Activated CD4-positive, CD25-positive, alpha-beta regulatory T cell treated with anti-CD3 and anti-CD28 coated beads, Interleukin-2, amount 50 U/mL, for 16 hours (primary cell): ENCODE data around the gene OPCML.
"Not testable (repeated sequence)": the region's sequence is repeated elsewhere in the genome, so short reads cannot be mapped to it uniquely, and the experiment has no call there.

Source experiments
- DNase-seq: peaks from one replicate; pipeline ENCODE4 v3.0.0-alpha.2; 2020; ENCODE audit warnings: low read depth, low spot score

Gene OPCML

GRCh38 chr11:132439711-132440255 lies 1092.5 kb downstream of the OPCML start:
- DNase-seq, result no peak

GRCh38 chr11:132438418-132438817 lies 1093.9 kb downstream of the OPCML start:
- no peak for DNase-seq

GRCh38 chr11:132430429-132431062 lies 1101.8 kb downstream of the OPCML start:
- no peak for DNase-seq

- DNase-seq, result no peak
These were observed 1102.6 kb downstream of the OPCML start for GRCh38 chr11:132429685-132430084.

GRCh38 chr11:132427611-132428010 lies 1104.7 kb downstream of the OPCML start:
- DNase-seq, result no peak

- no peak for DNase-seq
These were observed 1107.9 kb downstream of the OPCML start for GRCh38 chr11:132424433-132424832.

- DNase-seq, result no peak
These were observed 1109.0 kb downstream of the OPCML start for GRCh38 chr11:132423266-132423665.

- no peak for DNase-seq
These were observed 1109.6 kb downstream of the OPCML start for GRCh38 chr11:132422722-132423121.

GRCh38 chr11:132421555-132421954 lies 1110.7 kb downstream of the OPCML start:
- no peak for DNase-seq

- DNase-seq, result no peak
These were observed 1117.8 kb downstream of the OPCML start for GRCh38 chr11:132414451-132414850.

- DNase-seq, result no peak
These were observed 1121.9 kb downstream of the OPCML start for GRCh38 chr11:132410383-132410782.

- no peak for DNase-seq
These were observed 1122.5 kb downstream of the OPCML start for GRCh38 chr11:132409573-132410355.

- DNase-seq, result no peak
These were observed 1123.4 kb downstream of the OPCML start for GRCh38 chr11:132408877-132409276.

- DNase-seq, result no peak
These were observed 1126.6 kb downstream of the OPCML start for GRCh38 chr11:132405728-132406127.

GRCh38 chr11:132402071-132402684 lies 1130.1 kb downstream of the OPCML start:
- peak; percentile 3 for DNase-seq

- no peak for DNase-seq
These were observed 1136.0 kb downstream of the OPCML start for GRCh38 chr11:132396318-132396717.

- DNase-seq, result no peak
These were observed 1136.9 kb downstream of the OPCML start for GRCh38 chr11:132395434-132395833.

- no peak for DNase-seq
These were observed 1152.8 kb downstream of the OPCML start for GRCh38 chr11:132379540-132379939.

- DNase-seq, result no peak
These were observed 1158.7 kb downstream of the OPCML start for GRCh38 chr11:132373405-132374143.

- not testable (repeated sequence) for DNase-seq
These were observed 1162.2 kb downstream of the OPCML start for GRCh38 chr11:132370114-132370513.

- DNase-seq, result no peak
These were observed 1165.0 kb downstream of the OPCML start for GRCh38 chr11:132367293-132367692.

GRCh38 chr11:132365650-132366049 lies 1166.7 kb downstream of the OPCML start:
- no peak for DNase-seq
